Endodermal cell (in vitro differentiated cells): ENCODE data around the gene CCDC83. TPM values are rescaled to one million over a fixed set of nuclear protein-coding genes. Genes with fewer than 3 reads are reported as not detected.

Source experiments
- DNase-seq: peaks from one replicate; pipeline ENCODE4 v3.0.0-alpha.2; 2017
- H3K27ac ChIP-seq: 2 replicates; pipeline ENCODE4 v1.5.1; 2013; ENCODE audit warnings: mild to moderate bottlenecking, low read depth, low read length, moderate library complexity
- H3K27me3 ChIP-seq: 2 replicates; pipeline ENCODE4 v1.6.1; 2013; ENCODE audit warnings: mild to moderate bottlenecking, low read length, moderate library complexity; ENCODE audit not compliant: insufficient read depth, control insufficient read depth, poor library complexity, severe bottlenecking
- H3K36me3 ChIP-seq: 2 replicates; pipeline ENCODE4 v1.7.0; 2013; ENCODE audit warnings: mild to moderate bottlenecking, low read length, moderate library complexity; ENCODE audit not compliant: control insufficient read depth, insufficient read depth
- H3K4me1 ChIP-seq: one replicate; pipeline ENCODE4 v1.7.0; 2013; ENCODE audit warnings: low read length; ENCODE audit not compliant: control insufficient read depth, insufficient read depth
- H3K4me3 ChIP-seq: 2 replicates; pipeline ENCODE4 v1.5.1; 2013; ENCODE audit warnings: mild to moderate bottlenecking, low read length, moderate library complexity
- H3K9ac ChIP-seq: 2 replicates; pipeline ENCODE4 v1.6.1; 2013; ENCODE audit warnings: mild to moderate bottlenecking, low read length, moderate library complexity; ENCODE audit not compliant: poor library complexity, severe bottlenecking; ENCODE audit errors: extremely low read depth
- H3K9me3 ChIP-seq: 2 replicates; pipeline ENCODE4 v1.6.1; 2013; ENCODE audit warnings: mild to moderate bottlenecking, low read length, moderate library complexity; ENCODE audit not compliant: control insufficient read depth
- H3K27ac Mint-ChIP-seq: 2 replicates; pipeline ENCODE4 v1.8.0; 2020; ENCODE audit warnings: mixed read lengths
- H3K27me3 Mint-ChIP-seq: 2 replicates; pipeline ENCODE4 v1.8.0; 2021; ENCODE audit warnings: mild to moderate bottlenecking, mixed read lengths; ENCODE audit not compliant: insufficient read depth
- H3K36me3 Mint-ChIP-seq: 2 replicates; pipeline ENCODE4 v1.8.0; 2020; ENCODE audit warnings: low read depth, mixed read lengths
- H3K4me1 Mint-ChIP-seq: 2 replicates; pipeline ENCODE4 v1.8.0; 2020; ENCODE audit warnings: mixed read lengths
- H3K4me3 Mint-ChIP-seq: 2 replicates; pipeline ENCODE4 v1.8.0; 2020; ENCODE audit warnings: mild to moderate bottlenecking, moderate library complexity, mixed read lengths
- H3K9me3 Mint-ChIP-seq: 2 replicates; pipeline ENCODE4 v1.8.0; 2020; ENCODE audit warnings: mild to moderate bottlenecking, mixed read lengths
- CTCF ChIP-seq: fragments of 200-600 bp; sonication (generic); conservative IDR thresholded peaks from 2 replicates; pipeline ENCODE4 v1.5.0; 2021; ENCODE audit warnings: antibody characterized with exemption, mild to moderate bottlenecking
- WGBS, 2 experiments: methylation state at CpG; one replicate each; pipeline versions ENCODE4 v1.1.5 to v1.1.7; 2013; ENCODE audit warnings: missing lambda C conversion rate in 2 of 2, mixed read lengths in 1 of 2; ENCODE audit not compliant: insufficient coverage in 1 of 2, insufficient read length in 1 of 2; 5-methylcytosine and 5-hydroxymethylcytosine counted together
- total RNA-seq, 2 donors: library from RNA; stranded (reverse); fragmentation: NEBNext Ultra II Directional in 1 of 2; extraction: Animal tissue kit (Norgen Biotek cat#: 25700) in 1 of 2; gene quantifications; 2 replicates in 1 of 2; 3 replicates in 1 of 2; pipeline ENCODE4 v1.2.1, GENCODE V29; 2021

CCDC83 gene
- total RNA-seq, 2 donors from 2014 or later: not detected

- H3K36me3 ChIP-seq: peaks cover 56% of the 10 kb centered on the region
- no peak overlapping the region for H3K4me3 ChIP-seq
- H3K27me3 ChIP-seq: no peaks in the 10 kb centered on the region
- no peak for TF ChIP-seq CTCF
- H3K27me3 Mint-ChIP-seq: no peaks in the 10 kb centered on the region
- H3K9ac ChIP-seq: no peak overlapping the region
- peaks cover 1% of the 10 kb centered on the region for H3K4me1 Mint-ChIP-seq
- DNase-seq: no peak
- no peak overlapping the region for H3K27ac ChIP-seq
- no peak overlapping the region for H3K27ac Mint-ChIP-seq
- 88 to 93% methylated on average over 1 of the region's 2 CpGs for WGBS, 2 experiments
- H3K9me3 ChIP-seq: peaks cover 14% of the 10 kb centered on the region
- no peaks in the 10 kb centered on the region for H3K4me1 ChIP-seq
- H3K36me3 Mint-ChIP-seq: peaks cover 43% of the 10 kb centered on the region
- H3K9me3 Mint-ChIP-seq: peaks cover 3% of the 10 kb centered on the region
- no peak overlapping the region for H3K4me3 Mint-ChIP-seq
Observed at GRCh38 chr11:85953491-85954143, 98.4 kb downstream of the CCDC83 start.

GRCh38 chr11:85955531-85955930 is 100.3 kb downstream of the CCDC83 start:
- Mint-ChIP-seq H3K36me3 (peaks cover 58% of the 10 kb centered on the region), H3K27ac (peak overlapping the region; percentile 15)

GRCh38 chr11:85960678-85961077 is 105.5 kb downstream of the CCDC83 start:
- Histone ChIP-seq H3K9ac (no peak overlapping the region), H3K27me3 (no peaks in the 10 kb centered on the region), H3K36me3 (peaks cover 94% of the 10 kb centered on the region), H3K4me3 (no peak overlapping the region), H3K4me1 (no peaks in the 10 kb centered on the region), H3K27ac (no peak overlapping the region), H3K9me3 (no peaks in the 10 kb centered on the region)
- Mint-ChIP-seq H3K36me3 (peaks cover 80% of the 10 kb centered on the region), H3K27ac (no peak overlapping the region), H3K4me1 (peaks cover 4% of the 10 kb centered on the region), H3K27me3 (no peaks in the 10 kb centered on the region), H3K4me3 (no peak overlapping the region), H3K9me3 (no peaks in the 10 kb centered on the region)
- TF ChIP-seq CTCF: no peak
- no peak for DNase-seq
- 86 to 91% methylated on average over 2 to 3 of the region's 3 CpGs for WGBS, 2 experiments

More at GRCh38 chr11:85955531-85955930, 100.3 kb downstream of the CCDC83 start:
- H3K4me1 ChIP-seq: no peaks in the 10 kb centered on the region
- no peak for DNase-seq
- no peak overlapping the region for H3K4me3 ChIP-seq
- peaks cover 4% of the 10 kb centered on the region for H3K4me1 Mint-ChIP-seq
- no peak for TF ChIP-seq CTCF
- peaks cover 3% of the 10 kb centered on the region for H3K9me3 Mint-ChIP-seq
- H3K36me3 ChIP-seq: peaks cover 72% of the 10 kb centered on the region
- no peak overlapping the region for H3K9ac ChIP-seq
- WGBS, 2 experiments: 78 to 91% methylated on average over 1 of the region's 1 CpG
- H3K27ac ChIP-seq: peak overlapping the region; percentile 25
- H3K9me3 ChIP-seq: peaks cover 14% of the 10 kb centered on the region
- no peak overlapping the region for H3K4me3 Mint-ChIP-seq
- no peaks in the 10 kb centered on the region for H3K27me3 ChIP-seq
- no peaks in the 10 kb centered on the region for H3K27me3 Mint-ChIP-seq
